ENCODE data around the gene MMP2. TPM values are rescaled to one million over a fixed set of nuclear protein-coding genes. Genes with fewer than 3 reads are reported as not detected.

The MMP2 gene
- total RNA-seq, 1 experiment from 2014 or later = 311 TPM

GRCh38 chr16:55510185-55510805, 31.3 kb downstream of the MMP2 start:
- Histone ChIP-seq H3K27ac (ENCODE audit: low read length) (peak overlapping the region; percentile 77), H3K4me1 (ENCODE audit: control insufficient read depth, insufficient read depth, low read length) (peaks cover 7% of the 10 kb centered on the region), H3K9me3 (ENCODE audit: control insufficient read depth, insufficient read depth, low read depth, low read length) (peaks cover 6% of the 10 kb centered on the region; the same call in 1 of the 2 replicates), H3K4me3 (ENCODE audit: low read depth in 2 of 2, low read length in 2 of 2) (peak overlapping the region; percentile 81 to 82), H3K36me3 (ENCODE audit: control insufficient read depth, insufficient read depth, low read length) (no peaks in the 10 kb centered on the region; the same call in 1 of the 2 replicates), H3K27me3 (ENCODE audit: control insufficient read depth, insufficient read depth, low read length) (no peaks in the 10 kb centered on the region)
- ChIA-PET POLR2A (interaction anchor here (0.6 kb wide), 1 partner anchor 40 kb away, joined by 4 read pairs; no protein-coding TSS in a partner anchor), CTCF (no interaction called here)
- in situ Hi-C loops (cut with HindIII; ENCODE audit: low pct_unique_long_range_greater_than_20kb, low sequenced_read_pairs) (no loop called here), intact Hi-C loops (cut with micrococcal nuclease; ENCODE audit: unreplicated experiment) (no loop called here)
- TF ChIP-seq SIN3A (IDR thresholded peaks at IDR 0.05; ENCODE audit: borderline replicate concordance, insufficient read depth, low read depth, low read length) (no peak), POLR2AphosphoS5 (IDR thresholded peaks at IDR 0.05; ENCODE audit: low read depth, low read length) (no peak), TCF7L2 (IDR thresholded peaks at IDR 0.05; ENCODE audit: low read depth, low read length) (no peak), REST (IDR thresholded peaks at IDR 0.05; ENCODE audit: insufficient read depth in 1 of 2, low read depth in 2 of 2, low read length in 1 of 2) (no peak), CTCF (IDR thresholded peaks at IDR 0.05) (no peak)
- no peak for DNase-seq (ENCODE audit: low read depth, low spot score)
- no TSS peak for BruUV-seq (replicated peaks)
- no peak for ATAC-seq

- CTCF ChIA-PET = no interaction called here
- in situ Hi-C loops (cut with HindIII; ENCODE audit: low pct_unique_long_range_greater_than_20kb, low sequenced_read_pairs) = no loop called here
- intact Hi-C loops (cut with micrococcal nuclease; ENCODE audit: unreplicated experiment) = no loop called here
Measured at GRCh38 chr16:55512941-55513340, 33.9 kb downstream of the MMP2 start.

More at GRCh38 chr16:55512941-55513340, 33.9 kb downstream of the MMP2 start:
- BruUV-seq (replicated peaks) = no TSS peak
- no peak overlapping the region for H3K27ac ChIP-seq (ENCODE audit: low read length)
- H3K27me3 ChIP-seq (ENCODE audit: control insufficient read depth, insufficient read depth, low read length) = no peaks in the 10 kb centered on the region
- POLR2A ChIA-PET = no interaction called here
- no peak for ATAC-seq
- TF ChIP-seq REST (IDR thresholded peaks at IDR 0.05; ENCODE audit: insufficient read depth in 1 of 2, low read depth in 2 of 2, low read length in 1 of 2) = no peak
- no peak for TF ChIP-seq CTCF (IDR thresholded peaks at IDR 0.05)
- TF ChIP-seq TCF7L2 (IDR thresholded peaks at IDR 0.05; ENCODE audit: low read depth, low read length) = no peak
- no peak for TF ChIP-seq POLR2AphosphoS5 (IDR thresholded peaks at IDR 0.05; ENCODE audit: low read depth, low read length)
- TF ChIP-seq SIN3A (IDR thresholded peaks at IDR 0.05; ENCODE audit: borderline replicate concordance, insufficient read depth, low read depth, low read length) = no peak
- H3K9me3 ChIP-seq (ENCODE audit: control insufficient read depth, insufficient read depth, low read depth, low read length) = peaks cover 10% of the 10 kb centered on the region; the same call in 1 of the 2 replicates
- H3K36me3 ChIP-seq (ENCODE audit: control insufficient read depth, insufficient read depth, low read length) = no peaks in the 10 kb centered on the region; the same call in 1 of the 2 replicates
- DNase-seq (ENCODE audit: low read depth, low spot score) = no peak
- H3K4me3 ChIP-seq (ENCODE audit: low read depth in 2 of 2, low read length in 2 of 2) = no peak overlapping the region
- no peaks in the 10 kb centered on the region; the same call in 1 of the 2 replicates for H3K4me1 ChIP-seq (ENCODE audit: control insufficient read depth, insufficient read depth, low read length)
